ENCODE results near the gene SNX25. TPM values are rescaled to one million over a fixed set of nuclear protein-coding genes. Genes with fewer than 3 reads are reported as not detected.
"Not testable (repeated sequence)": the region's sequence is repeated elsewhere in the genome, so short reads cannot be mapped to it uniquely, and the experiment has no call there.

The SNX25 gene
- total RNA-seq, 1 donor from 2014 or later: 74.7 TPM

DNA sequence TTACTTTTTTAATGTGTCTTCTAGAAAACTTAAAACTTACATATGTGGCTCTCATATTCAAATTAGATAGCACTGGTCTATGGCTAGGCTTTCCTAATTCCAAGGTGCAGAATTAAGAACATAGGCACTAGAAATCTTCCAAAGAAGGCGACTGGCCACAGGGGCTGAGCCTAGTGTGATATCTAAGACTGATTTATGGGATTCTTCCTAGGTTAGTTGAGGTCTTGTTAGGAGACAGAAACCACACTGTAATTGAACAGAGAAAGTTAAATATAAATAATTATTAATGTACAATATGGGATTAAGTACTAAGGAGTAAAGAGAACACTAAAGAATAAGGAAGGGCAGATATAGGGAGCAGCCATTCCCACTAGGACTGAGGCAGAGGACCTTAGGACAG is 48.3 kb downstream of the SNX25 start:
- DNase-seq: no peak
- Histone ChIP-seq H3K4me3 (no peak overlapping the region), H3K4me1 (peaks cover 21% of the 10 kb centered on the region), H3K36me3 (no peaks in the 10 kb centered on the region), H3K27me3 (ENCODE audit: low read depth) (no peaks in the 10 kb centered on the region), H3K27ac (no peak overlapping the region), H3K9me3 (no peaks in the 10 kb centered on the region)
- intact Hi-C loops (cut with DNase I): no loop called here
- TF ChIP-seq, protein P1, sequence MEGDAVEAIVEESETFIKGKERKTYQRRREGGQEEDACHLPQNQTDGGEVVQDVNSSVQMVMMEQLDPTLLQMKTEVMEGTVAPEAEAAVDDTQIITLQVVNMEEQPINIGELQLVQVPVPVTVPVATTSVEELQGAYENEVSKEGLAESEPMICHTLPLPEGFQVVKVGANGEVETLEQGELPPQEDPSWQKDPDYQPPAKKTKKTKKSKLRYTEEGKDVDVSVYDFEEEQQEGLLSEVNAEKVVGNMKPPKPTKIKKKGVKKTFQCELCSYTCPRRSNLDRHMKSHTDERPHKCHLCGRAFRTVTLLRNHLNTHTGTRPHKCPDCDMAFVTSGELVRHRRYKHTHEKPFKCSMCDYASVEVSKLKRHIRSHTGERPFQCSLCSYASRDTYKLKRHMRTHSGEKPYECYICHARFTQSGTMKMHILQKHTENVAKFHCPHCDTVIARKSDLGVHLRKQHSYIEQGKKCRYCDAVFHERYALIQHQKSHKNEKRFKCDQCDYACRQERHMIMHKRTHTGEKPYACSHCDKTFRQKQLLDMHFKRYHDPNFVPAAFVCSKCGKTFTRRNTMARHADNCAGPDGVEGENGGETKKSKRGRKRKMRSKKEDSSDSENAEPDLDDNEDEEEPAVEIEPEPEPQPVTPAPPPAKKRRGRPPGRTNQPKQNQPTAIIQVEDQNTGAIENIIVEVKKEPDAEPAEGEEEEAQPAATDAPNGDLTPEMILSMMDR (IDR thresholded peaks at IDR 0.05): no peak
- ATAC-seq: no peak

DNA sequence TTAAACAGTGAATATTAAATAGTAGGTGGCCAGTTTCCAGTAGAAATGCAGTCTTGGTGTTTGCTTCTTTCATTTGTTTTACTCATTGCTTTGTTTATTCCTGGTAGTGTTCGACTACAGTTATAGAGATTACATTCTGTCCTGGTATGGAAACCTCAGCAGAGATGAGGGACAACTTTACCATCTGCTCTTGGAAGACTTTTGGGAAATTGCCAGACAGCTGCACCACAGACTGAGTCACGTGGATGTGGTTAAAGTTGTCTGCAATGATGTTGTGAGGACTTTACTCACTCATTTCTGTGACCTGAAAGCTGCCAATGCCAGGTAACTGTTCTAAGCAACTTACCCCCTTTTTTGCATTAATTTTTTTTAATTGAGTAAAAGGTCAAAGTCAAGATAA is 49.3 kb downstream of the SNX25 start:
- peaks cover 21% of the 10 kb centered on the region for H3K4me1 ChIP-seq
- intact Hi-C loops (cut with DNase I); H3K27me3 ChIP-seq (ENCODE audit: low read depth); H3K4me3 ChIP-seq; H3K9me3 ChIP-seq; H3K36me3 ChIP-seq; DNase-seq; H3K27ac ChIP-seq: not testable (repeated sequence)
- peak; percentile 15 to 48 for ATAC-seq

DNA sequence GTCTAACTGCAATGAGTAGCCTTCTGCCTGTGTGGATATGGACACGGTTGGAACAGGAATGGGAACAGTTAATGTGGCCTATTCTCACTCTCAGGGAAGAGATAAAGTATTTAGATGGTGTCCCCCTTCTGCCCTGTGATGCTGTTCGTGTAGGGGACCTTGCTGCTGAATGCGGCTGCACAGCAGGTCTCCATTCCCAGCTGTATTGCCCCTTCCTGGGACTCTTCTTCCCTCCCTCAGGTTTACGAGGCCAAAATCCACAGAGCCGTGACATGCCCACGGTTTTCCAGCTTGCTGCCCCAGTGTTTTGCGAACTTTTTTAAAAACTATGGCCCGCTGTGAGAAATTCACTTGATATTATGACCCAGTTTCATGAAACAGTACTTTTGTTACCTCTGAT is 50.3 kb downstream of the SNX25 start:
- H3K36me3 ChIP-seq: peaks cover 4% of the 10 kb centered on the region
- no peak overlapping the region for H3K27ac ChIP-seq
- H3K4me3 ChIP-seq: no peak overlapping the region
- intact Hi-C loops (cut with DNase I): no loop called here
- ATAC-seq: no peak
- no peaks in the 10 kb centered on the region for H3K9me3 ChIP-seq
- TF ChIP-seq, protein P1 (IDR thresholded peaks at IDR 0.05): no peak
- no peak for DNase-seq
- H3K27me3 ChIP-seq (ENCODE audit: low read depth): no peaks in the 10 kb centered on the region
- H3K4me1 ChIP-seq: peaks cover 21% of the 10 kb centered on the region

DNA sequence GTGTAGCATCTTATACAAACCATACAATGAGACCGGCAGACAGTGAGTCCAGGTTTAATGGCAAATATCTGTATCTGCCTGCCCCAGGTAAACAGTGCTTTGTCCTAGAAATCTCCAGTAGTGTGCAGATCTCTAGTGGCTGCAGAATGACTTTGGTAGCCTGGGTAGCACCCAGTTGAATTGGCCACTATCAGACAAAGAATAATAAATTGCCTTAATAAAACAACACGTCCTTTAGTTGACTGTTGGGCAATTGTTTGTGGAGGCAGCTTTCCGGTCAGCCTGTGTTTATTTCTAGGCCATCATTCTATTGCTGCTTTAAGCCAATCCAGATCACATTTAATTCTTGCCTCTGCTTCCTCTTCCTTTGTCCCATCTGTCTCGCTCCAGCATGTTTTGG is 52.5 kb downstream of the SNX25 start:
- H3K36me3 ChIP-seq: peaks cover 7% of the 10 kb centered on the region
- no peak for DNase-seq
- no peak overlapping the region for H3K4me3 ChIP-seq
- H3K27me3 ChIP-seq (ENCODE audit: low read depth): no peaks in the 10 kb centered on the region
- intact Hi-C loops (cut with DNase I): no loop called here
- H3K27ac ChIP-seq: no peak overlapping the region
- H3K9me3 ChIP-seq: no peaks in the 10 kb centered on the region
- ATAC-seq: peak in 1 of 2 donors; percentile 4
- TF ChIP-seq, protein P1 (IDR thresholded peaks at IDR 0.05): no peak
- peaks cover 21% of the 10 kb centered on the region for H3K4me1 ChIP-seq

DNA sequence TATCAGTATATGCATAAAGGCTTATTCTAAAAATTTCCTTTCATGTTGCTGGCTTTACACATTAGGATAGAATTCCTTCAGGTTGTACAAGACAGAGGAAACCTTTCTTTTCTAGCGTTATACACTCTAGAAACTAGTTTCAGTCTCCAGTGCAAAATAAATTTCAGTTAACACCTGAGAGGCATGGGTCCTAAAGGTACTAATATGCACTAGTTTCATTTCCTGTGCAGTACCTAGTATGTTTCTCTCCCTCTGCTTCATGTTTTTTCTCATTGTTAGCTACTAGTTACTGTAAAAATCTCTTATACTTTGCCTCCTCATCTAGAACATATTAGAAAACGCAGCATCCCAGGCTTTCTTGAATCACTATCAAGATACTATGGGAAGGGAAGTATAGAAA is 54.0 kb downstream of the SNX25 start:
- no peak overlapping the region for H3K27ac ChIP-seq
- intact Hi-C loops (cut with DNase I): no loop called here
- ATAC-seq (no peak), DNase-seq (no peak)
- H3K4me1 ChIP-seq: peaks cover 13% of the 10 kb centered on the region
- H3K27me3 ChIP-seq (ENCODE audit: low read depth): no peaks in the 10 kb centered on the region
- H3K9me3 ChIP-seq: no peaks in the 10 kb centered on the region
- H3K36me3 ChIP-seq: peaks cover 20% of the 10 kb centered on the region
- H3K4me3 ChIP-seq: no peak overlapping the region
- TF ChIP-seq, protein P1 (IDR thresholded peaks at IDR 0.05): no peak

DNA sequence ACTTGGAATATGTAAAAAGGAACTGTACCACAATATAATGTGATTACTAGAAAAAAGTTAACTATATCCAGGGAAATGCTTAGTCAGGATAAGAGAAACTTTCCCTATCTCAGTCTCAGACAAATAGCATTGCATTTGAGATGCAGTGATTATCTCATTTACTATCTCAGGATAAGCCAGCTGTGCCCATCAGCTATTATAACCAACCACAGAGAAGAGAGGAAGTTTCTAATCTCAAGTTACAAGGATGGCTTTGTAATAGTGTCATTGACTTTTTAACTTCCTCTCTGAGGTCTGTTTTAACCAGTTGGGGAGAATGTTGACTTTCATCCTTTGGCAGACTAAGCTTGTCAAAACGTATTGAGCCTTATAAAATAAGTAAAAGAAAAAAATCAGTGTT is 56.5 kb downstream of the SNX25 start:
- no peak overlapping the region for H3K4me3 ChIP-seq
- no peaks in the 10 kb centered on the region for H3K9me3 ChIP-seq
- TF ChIP-seq, protein P1 (IDR thresholded peaks at IDR 0.05): no peak
- H3K27me3 ChIP-seq (ENCODE audit: low read depth): no peaks in the 10 kb centered on the region
- ATAC-seq (no peak), DNase-seq (no peak)
- H3K27ac ChIP-seq: no peak overlapping the region
- H3K36me3 ChIP-seq: peaks cover 20% of the 10 kb centered on the region
- H3K4me1 ChIP-seq: peaks cover 8% of the 10 kb centered on the region
- intact Hi-C loops (cut with DNase I): no loop called here

Data from lower lobe of right lung (tissue), 2 donors.